Stimulated activated CD4-positive, alpha-beta T cell treated with anti-CD3 and anti-CD28 coated beads, Interleukin-15, amount 100 ng/mL, for 24 hours (primary cell): ENCODE data around the gene FOXQ1.

Source experiments
- DNase-seq: peaks from one replicate; pipeline ENCODE4 v3.0.0-alpha.2; 2020

FOXQ1 gene

DNA sequence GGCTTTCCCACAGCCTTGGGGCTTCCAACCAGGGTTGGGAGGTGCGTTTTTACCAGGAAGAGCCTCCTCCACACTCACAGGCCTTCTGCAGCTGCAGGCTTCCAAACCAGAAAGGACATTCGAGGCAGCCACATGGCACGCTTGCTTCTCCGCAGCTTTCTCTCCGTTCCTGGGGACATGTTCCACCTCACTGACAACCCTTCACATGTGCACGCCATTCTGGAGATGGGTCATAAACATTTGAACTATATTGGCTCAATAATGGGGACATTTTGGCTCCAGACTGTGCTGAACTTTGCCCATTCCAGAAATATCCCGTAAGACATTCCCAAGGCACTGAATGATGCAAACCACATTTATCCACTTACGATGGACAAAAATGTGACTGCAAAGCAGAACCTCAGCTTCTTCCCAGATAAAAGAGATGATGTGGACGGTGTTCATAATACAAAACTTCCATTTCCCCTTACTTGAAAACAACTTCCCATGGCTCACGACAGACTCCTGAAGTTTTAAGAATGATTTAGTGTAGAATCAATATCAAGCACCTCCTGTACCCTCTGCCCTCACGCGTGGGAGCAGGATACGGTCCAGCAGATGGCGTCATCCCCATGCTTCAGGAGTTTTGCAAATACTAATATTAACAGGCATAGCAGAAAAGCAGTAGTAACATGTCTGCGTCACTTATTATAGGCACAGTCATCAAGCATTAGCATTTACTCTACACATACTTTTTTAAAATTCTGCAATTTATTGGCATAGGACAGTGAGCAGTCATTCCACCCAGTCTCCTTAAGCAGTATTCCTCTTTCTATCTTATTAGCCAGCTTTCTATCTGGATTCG lies 52.1 kb downstream of the FOXQ1 start:
- no peak for DNase-seq
